Left colon (tissue), 2 donors: ENCODE results near the gene CD46. TPM values are rescaled to one million over a fixed set of nuclear protein-coding genes. Genes with fewer than 3 reads are reported as not detected.

Experiments used
- ATAC-seq: fragments of 200-7000 bp; cut with Tn5 transposase; one replicate; pipeline ENCODE4 v1.9.1; 2020; ENCODE audit warnings: mild to moderate bottlenecking, moderate library complexity
- DNase-seq, 2 donors: peaks; one replicate each; pipeline ENCODE4 v3.0.0-alpha.2; 2020
- intact Hi-C, 2 donors: fragments of 100-400 bp; cut with DNase I in 1 of 2; cut with micrococcal nuclease in 1 of 2; formaldehyde crosslinking; loops; one replicate each; pipeline versions ENCODE4 v1.11.2 to v1.14.0; 2022; cut with DNase I, micrococcal nuclease
- total RNA-seq, 2 donors: library from RNA; stranded (reverse); fragmentation: NEBNext Ultra II Directional; extraction: Animal tissue kit (Norgen Biotek cat#: 25700); gene quantifications; one replicate each; pipeline ENCODE4 v1.2.1, GENCODE V29; 2021
- donor health status: DM: no; HTN: no; CAD: no.
- donor health status: DM: yes; HTN: yes; CAD: no.

Gene CD46
- total RNA-seq, 2 donors from 2014 or later = 253 to 260 TPM

- ATAC-seq (peak; percentile 85), DNase-seq (no peak)
- intact Hi-C loops = no loop called here
Measured at GRCh38 chr1:207789792-207790787, 38.2 kb downstream of the CD46 start.

DNA sequence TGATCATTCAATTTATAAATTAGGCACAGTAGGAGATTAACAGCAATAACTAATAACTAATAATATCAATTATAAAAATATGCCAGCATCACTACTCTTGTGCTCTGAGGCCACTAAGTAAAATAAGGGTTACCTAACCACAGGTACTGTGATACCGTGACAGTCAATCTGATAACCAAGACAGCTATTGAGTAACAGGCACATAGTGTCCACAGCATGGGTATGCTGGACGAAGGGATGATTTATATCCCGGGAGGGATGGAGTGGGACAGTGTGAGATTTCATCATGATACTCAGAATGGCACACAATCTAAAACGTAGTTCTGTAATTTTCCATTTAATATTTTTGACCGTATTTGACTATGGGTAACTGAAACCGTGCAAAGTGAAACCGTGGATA is 39.4 kb downstream of the CD46 start:
- ATAC-seq = no peak
- intact Hi-C loops = no loop called here
- DNase-seq = no peak

GRCh38 chr1:207793327-207793726 is 41.5 kb downstream of the CD46 start:
- intact Hi-C loops = no loop called here
- ATAC-seq = no peak
- no peak for DNase-seq

GRCh38 chr1:207794861-207795260 is 43.0 kb downstream of the CD46 start:
- intact Hi-C loops = no loop called here

DNA sequence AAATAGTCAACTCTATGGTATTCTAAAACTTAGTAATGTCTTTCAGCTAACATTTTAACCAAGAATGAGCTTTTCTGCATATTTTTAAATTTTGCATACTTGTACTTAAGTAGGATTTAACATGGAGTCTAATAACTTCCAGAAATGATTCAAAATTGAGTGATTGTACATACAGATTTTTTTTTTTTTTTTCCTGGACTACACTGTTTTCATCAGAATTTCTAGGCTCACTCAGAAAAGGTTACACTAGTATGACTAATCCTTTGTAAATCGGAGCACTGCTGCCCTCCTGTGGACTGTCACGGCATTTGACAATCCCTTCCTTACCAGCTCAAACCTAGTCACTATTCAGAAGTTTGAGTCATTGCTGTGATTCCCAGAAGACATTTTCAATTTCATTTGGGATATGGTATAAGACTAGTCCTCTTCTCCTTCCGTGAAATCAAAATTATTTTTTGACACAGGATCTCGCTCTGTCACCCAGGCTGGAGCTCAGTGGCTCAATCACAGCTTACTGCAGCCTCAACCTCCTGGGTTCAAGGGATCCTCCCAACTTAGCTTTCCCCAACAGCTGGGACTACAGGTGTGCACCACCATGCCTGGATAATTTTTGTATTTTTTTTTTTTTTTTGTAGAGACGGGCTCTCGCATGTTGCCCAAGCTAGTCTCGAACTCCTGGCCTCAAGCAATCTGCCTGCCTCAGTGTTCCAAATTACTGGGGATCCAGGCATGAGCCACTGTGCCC is 45.5 kb downstream of the CD46 start:
- DNase-seq = peak; percentile 77 to 89
- ATAC-seq = peak; percentile 77
- intact Hi-C loops = no loop called here

More at GRCh38 chr1:207794861-207795260, 43.0 kb downstream of the CD46 start:
- no peak for DNase-seq
- no peak for ATAC-seq

- intact Hi-C loops = no loop called here
- ATAC-seq (no peak), DNase-seq (no peak)
Measured at GRCh38 chr1:207798847-207799246, 47.0 kb downstream of the CD46 start.

DNA sequence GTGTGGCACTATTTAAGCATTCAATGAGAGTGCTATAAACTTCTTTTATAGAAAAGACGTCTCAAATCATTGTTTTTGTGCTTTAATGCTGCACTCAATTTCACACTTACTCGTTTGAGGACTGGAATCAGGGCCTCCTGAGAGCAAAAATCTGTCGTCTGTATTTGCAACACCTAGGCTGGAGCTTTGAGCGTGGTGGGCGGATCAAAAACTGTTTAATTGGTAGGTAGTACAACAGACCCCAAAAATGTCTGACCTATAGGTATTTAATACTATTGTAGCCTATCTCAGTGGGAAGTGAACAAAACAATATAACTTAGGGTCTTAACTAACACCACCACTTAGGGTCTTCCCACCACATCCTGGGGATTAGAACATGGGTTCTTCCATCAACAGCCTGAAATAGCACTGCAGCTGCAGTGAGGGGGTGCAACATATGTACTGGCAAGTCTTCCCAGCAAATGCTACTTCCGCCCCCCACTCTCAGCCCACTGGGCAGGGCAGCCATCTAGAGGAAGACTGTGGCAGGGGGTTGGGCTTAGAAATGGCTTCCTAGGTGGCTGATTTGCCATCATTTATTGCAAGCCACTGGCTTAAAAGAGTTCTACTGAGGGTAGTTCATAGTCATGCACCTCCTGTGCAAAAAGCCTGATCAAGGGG is 48.3 kb downstream of the CD46 start:
- no peak for ATAC-seq
- DNase-seq = no peak
- intact Hi-C loops = no loop called here

DNA sequence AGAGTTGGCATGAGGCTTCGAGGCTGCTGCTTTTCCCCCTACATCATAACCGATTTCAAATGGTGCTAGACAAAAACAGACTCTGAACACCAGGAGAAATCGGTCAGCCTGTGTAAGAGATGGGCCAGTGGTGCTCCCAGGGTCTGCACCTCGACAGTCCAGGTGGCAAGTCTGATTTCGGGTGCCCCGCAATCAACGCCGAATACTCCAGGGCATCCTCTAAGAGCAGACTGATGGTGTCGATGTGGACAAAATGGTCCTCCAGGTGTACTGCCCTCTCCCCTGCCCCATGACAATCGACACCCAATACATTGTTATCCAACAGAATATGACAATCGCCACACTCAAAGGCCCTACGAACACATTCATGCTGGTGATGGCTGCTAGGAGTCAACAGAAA is 50.0 kb downstream of the CD46 start:
- intact Hi-C loops = no loop called here
- ATAC-seq (no peak), DNase-seq (no peak)

- no peak for DNase-seq
- ATAC-seq = no peak
- intact Hi-C loops = no loop called here
Measured at GRCh38 chr1:207803678-207804077, 51.8 kb downstream of the CD46 start.

DNA sequence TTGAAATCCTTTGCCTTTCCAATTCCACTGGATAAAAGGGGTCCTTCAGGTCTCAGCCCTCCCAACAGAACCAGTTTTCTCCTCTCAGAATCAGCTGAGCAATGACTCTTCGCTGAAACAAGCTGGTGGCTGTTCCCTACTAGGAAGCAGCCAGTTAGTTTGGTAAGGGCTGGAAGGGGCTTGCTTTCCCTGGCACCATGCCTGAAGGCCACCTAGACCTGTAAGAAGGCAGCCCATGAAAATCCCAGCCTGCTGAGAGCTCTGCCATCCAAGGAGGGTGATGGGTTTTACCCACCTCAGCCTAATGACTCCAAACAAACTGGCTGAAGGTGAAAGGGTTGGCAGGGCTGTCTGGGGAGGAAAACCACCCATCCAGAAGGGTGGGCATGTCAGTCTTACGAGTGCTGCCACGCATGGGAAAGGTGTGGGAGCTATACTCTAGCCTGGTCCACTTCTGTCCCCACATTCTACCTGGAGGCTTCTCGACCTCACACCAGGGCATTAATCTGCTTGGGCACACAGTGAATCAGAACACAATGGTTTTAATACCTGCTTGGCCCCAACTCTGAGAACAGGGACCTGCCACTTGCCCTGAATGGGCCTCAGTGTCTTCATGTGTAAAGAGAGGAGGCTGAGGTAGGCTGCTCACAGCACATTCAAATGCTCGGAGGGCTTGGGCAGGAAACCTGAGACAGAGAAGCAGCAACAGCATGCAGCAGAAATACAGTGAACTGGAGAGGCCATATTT is 53.0 kb downstream of the CD46 start:
- intact Hi-C loops = no loop called here
- no peak for ATAC-seq
- no peak for DNase-seq

- ATAC-seq (no peak), DNase-seq (peak in 1 of 2 donors; percentile 58)
- intact Hi-C loops = no loop called here
Measured at GRCh38 chr1:207805841-207806421, 54.1 kb downstream of the CD46 start.

DNA sequence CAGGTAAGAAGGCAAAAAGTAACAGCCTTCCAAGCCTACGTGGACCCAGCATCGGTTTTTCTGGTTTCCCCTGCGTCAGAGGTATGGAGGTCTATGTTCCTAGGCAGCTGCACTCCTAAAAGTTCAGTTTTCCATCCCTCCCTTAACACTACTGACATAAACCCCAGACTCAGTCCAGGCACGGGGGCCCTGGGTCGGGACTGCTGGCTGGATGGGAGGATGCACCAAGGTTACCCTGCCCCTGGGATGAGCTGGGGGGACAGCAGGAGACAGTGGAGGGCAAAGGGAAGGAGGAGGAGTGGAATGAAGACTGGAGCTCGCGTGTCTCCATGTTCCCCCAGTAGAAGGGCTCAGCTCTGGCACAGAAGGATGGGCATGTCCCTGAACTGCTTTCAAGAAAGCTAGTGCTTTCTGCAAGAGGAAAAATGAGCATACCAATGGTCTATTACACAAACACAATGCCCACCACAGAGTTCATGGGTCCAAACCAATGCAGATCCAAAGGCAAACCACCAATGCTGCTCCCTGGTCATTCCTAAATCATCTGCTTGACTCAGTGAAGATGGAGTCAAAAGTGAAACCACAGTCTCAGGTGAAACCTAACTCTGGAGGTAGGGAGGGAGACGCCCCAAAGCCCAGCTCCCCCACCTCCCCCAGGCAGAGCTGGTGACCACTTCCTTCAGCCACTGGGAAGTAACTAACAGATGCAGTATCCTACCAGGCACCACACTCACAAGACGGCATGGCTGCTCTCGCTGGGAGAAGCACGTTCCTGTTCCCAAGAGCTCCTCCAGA is 54.9 kb downstream of the CD46 start:
- intact Hi-C loops = no loop called here
- DNase-seq = no peak
- ATAC-seq = peak; percentile 12

- intact Hi-C loops = no loop called here
- peak; percentile 62 to 84 for DNase-seq
Measured at GRCh38 chr1:207807326-207807689, 55.5 kb downstream of the CD46 start.

GRCh38 chr1:207807690-207808321 is 56.0 kb downstream of the CD46 start:
- peak; percentile 83 for ATAC-seq
- intact Hi-C loops = no loop called here
- DNase-seq = peak; percentile 73 to 80

More at GRCh38 chr1:207807326-207807689, 55.5 kb downstream of the CD46 start:
- peak; percentile 79 for ATAC-seq

DNA sequence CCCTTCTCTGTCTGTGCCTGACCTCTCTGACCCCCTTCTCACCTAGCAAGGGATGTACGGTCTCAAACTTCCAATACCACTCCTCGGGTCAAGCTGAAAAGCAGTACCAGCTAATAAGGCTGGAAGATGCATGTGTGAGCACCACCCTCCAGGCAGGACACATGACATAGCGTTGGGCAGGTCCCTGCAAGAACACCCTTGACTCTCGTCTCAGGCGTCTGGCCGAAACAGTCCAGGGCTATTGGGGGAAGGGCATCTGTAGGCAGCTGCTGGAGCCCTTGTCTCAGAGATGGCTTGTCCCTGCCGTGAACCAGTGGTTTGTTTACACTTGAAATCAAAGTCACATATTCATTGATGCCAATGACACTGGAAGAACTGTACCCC is 56.5 kb downstream of the CD46 start:
- intact Hi-C loops = no loop called here
- DNase-seq (no peak), ATAC-seq (peak; percentile 24)

DNA sequence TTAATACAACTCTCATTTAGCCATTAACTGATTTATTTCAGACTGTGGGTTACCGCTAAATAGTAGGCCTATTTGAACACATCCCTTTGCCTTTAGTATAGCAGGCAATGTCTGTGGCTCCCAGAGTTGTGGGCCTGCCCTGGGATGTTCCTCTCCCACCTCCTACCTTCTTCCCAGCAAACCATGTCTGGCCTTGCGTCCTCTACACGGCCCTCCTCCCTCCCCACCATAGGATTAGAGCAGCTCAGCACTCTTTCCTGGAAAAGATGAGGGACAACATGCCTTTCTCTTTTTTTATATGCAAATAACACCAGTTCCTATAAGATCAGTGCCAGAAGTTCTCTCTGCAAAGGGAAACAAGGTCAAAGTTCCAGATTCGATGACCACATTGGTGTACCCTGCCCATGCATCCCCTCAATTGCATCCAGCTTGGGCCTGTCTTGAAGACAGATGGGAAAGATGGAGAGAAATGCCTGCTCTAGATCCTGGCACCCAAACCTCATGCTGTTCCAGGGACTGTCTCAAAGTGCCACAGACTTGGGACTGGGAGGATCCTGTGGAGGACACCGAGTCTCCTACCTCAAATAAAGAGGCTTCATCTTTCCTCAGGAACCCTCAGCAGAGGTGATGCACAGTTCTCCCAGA is 57.2 kb downstream of the CD46 start:
- ATAC-seq (no peak), DNase-seq (no peak)
- intact Hi-C loops = no loop called here

- intact Hi-C loops = no loop called here
- DNase-seq (no peak), ATAC-seq (no peak)
Measured at GRCh38 chr1:207810173-207810572, 58.3 kb downstream of the CD46 start.
